Upper lobe of left lung (tissue), 4 donors: ENCODE measurements around the gene APOBEC3F.

Experiments
- CTCF ChIP-seq, 6 experiments: fragments of 450-650 bp in 4 of 6; fragments of 200-600 bp in 2 of 6; sonication (generic) in 2 of 6; IDR thresholded peaks; one replicate each; pipeline ENCODE4 v1.5.1; 2016 to 2019; ENCODE audit warnings: antibody characterized with exemption in 6 of 6
- EP300 ChIP-seq, 4 donors: sonication (generic); formaldehyde crosslinking; IDR thresholded peaks; one replicate each; pipeline ENCODE4 v1.5.1; 2017; ENCODE audit warnings: antibody characterized with exemption in 4 of 4, control low read depth in 2 of 4
- POLR2A ChIP-seq, 4 donors: fragments of 450-650 bp; IDR thresholded peaks; one replicate each; pipeline ENCODE4 v1.5.1; 2016 to 2017; ENCODE audit warnings: antibody characterized with exemption in 4 of 4, mild to moderate bottlenecking in 2 of 4
- POLR2AphosphoS5 ChIP-seq, 2 donors: sonication (generic); formaldehyde crosslinking; IDR thresholded peaks; one replicate each; pipeline ENCODE4 v1.5.1; 2017; ENCODE audit warnings: antibody characterized with exemption in 2 of 2

DNA sequence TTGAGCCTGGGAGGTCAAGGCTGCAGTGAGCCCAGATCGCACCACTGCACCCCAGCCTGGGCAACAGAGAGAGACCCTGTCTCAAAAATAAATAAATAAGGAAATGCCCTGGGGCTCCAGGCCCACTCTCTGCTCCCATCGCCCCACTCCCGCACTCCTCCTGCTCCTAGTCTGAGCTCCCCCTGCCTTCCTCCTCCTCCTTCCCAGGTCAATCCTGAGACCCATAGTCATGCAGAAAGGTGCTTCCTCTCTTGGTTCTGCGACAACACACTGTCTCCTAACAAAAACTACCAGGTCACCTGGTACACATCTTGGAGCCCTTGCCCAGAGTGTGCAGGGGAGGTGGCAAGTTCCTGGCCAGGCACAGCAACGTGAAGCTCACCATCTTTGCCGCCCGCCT, 29.5 kb downstream of the APOBEC3F start:
- no peak for TF ChIP-seq POLR2AphosphoS5 (IDR thresholded peaks at IDR 0.05)
- TF ChIP-seq CTCF (IDR thresholded peaks at IDR 0.05): no peak
- no peak for TF ChIP-seq POLR2A (IDR thresholded peaks at IDR 0.05)
- no peak for TF ChIP-seq EP300 (IDR thresholded peaks at IDR 0.05)
